ENCODE data around the gene ADCY3. TPM values are rescaled to one million over a fixed set of nuclear protein-coding genes. Genes with fewer than 3 reads are reported as not detected.

The ADCY3 gene
- total and polyA plus RNA-seq, 10 of the 15 experiments (the other 5 are each of a cell fraction or from before 2014, with no cell fraction given): 2.8 to 102 (median 50.4) TPM

- ChIA-PET POLR2A (no interaction called here), SMC1A (ENCODE audit: uncharacterized antibody, unreplicated experiment) (interaction anchor here (0.6 to 5.4 kb wide), 2 partner anchors 183 to 421 kb away, joined by 3 to 55 read pairs; no protein-coding TSS in a partner anchor), RAD21 (ENCODE audit: unreplicated experiment) (interaction anchor here (0.7 to 1.6 kb wide), 5 partner anchors 217 to 422 kb away, joined by 3 to 5 read pairs (median 4); no protein-coding TSS in a partner anchor), CTCF (interaction anchor here (0.8 to 7.7 kb wide), 4 partner anchors 216 to 421 kb away, joined by 3 to 124 read pairs (median 46); no protein-coding TSS in a partner anchor)
- Histone ChIP-seq H3K4me2 (ENCODE audit: control insufficient read depth, insufficient read depth) (no peak overlapping the region), H3K4me3 (no peak overlapping the region), H3K79me2 (ENCODE audit: control insufficient read depth, insufficient read depth, low read length) (no peaks in the 10 kb centered on the region), H3K4me1 (ENCODE audit: control insufficient read depth, insufficient read depth, low read length) (no peaks in the 10 kb centered on the region; the same call in 1 of the 2 replicates), H4K20me1 (ENCODE audit: control insufficient read depth, insufficient read depth) (no peaks in the 10 kb centered on the region; the same call in 1 of the 2 replicates), H3K36me3 (ENCODE audit: control insufficient read depth in 2 of 2, insufficient read depth in 2 of 2, low read length in 1 of 2) (peaks cover 0 to 2% of the 10 kb centered on the region in 2 experiments; a peak in 3 of 4 replicates), H3K27ac (ENCODE audit: control insufficient read depth, insufficient read depth) (no peak overlapping the region), H3K27me3 (replicated peaks in 1 of 2; ENCODE audit: control insufficient read depth in 2 of 2, insufficient read depth in 2 of 2, low read length in 1 of 2) (no peaks in the 10 kb centered on the region), H2AFZ (ENCODE audit: control insufficient read depth, low read depth, low read length) (no peak overlapping the region), H3K9me3 (replicated peaks; ENCODE audit: control insufficient read depth, insufficient read depth, low read length) (no peaks in the 10 kb centered on the region), H3K9ac (ENCODE audit: control insufficient read depth, insufficient read depth, low read length) (no peak overlapping the region)
- BruUV-seq (replicated peaks): no TSS peak
- DNase-seq (ENCODE audit: low read depth, low spot score) (no peak), ATAC-seq (no peak), FAIRE-seq (no peak)
- WGBS (ENCODE audit: insufficient coverage, insufficient replicate concordance, low lambda C conversion rate, missing lambda C conversion rate): 95% methylated on average over 12 of the region's 12 CpGs
- in situ Hi-C loops (cut with MboI): no loop called here
- intact Hi-C loops (cut with micrococcal nuclease; ENCODE audit: unreplicated experiment): no loop called here
- TF ChIP-seq POLR2A (IDR thresholded peaks at IDR 0.05; ENCODE audit: low read depth, low read length): peak; percentile 13; the same call in 1 of the 2 replicates
- TF ChIP-seq, protein P1, sequence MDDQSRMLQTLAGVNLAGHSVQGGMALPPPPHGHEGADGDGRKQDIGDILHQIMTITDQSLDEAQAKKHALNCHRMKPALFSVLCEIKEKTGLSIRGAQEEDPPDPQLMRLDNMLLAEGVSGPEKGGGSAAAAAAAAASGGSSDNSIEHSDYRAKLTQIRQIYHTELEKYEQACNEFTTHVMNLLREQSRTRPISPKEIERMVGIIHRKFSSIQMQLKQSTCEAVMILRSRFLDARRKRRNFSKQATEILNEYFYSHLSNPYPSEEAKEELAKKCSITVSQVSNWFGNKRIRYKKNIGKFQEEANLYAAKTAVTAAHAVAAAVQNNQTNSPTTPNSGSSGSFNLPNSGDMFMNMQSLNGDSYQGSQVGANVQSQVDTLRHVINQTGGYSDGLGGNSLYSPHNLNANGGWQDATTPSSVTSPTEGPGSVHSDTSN (IDR thresholded peaks at IDR 0.05; ENCODE audit: insufficient replicate concordance, low read depth, low read length): no peak
Measured at GRCh38 chr2:24830786-24831185, 89.3 kb downstream of the ADCY3 start.

DNA sequence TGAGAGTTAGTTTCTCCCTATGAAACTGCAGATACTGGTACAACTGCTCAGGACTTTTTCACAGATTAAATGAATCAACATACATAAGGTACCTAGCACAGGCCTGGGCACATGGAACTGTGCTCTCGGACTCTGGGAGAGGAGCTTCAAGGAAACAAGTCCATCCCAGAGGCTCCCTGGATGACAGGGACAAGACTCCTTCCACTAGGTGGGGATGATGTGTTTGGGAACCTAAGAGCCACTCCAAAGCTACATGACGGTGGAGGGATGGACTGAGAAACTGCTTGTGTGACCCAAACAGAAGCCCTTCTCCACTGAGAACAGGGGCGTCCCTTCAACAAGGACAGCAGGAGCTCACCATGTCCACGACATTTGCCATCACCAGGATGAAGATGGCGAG, 89.7 kb downstream of the ADCY3 start:
- ChIA-PET SMC1A (ENCODE audit: uncharacterized antibody, unreplicated experiment) (interaction anchor here (0.6 to 5.4 kb wide), 2 partner anchors 183 to 421 kb away, joined by 3 to 55 read pairs; no protein-coding TSS in a partner anchor), RAD21 (ENCODE audit: unreplicated experiment) (interaction anchor here (0.7 to 1.6 kb wide), 5 partner anchors 217 to 421 kb away, joined by 3 to 5 read pairs (median 4); no protein-coding TSS in a partner anchor), POLR2A (no interaction called here), CTCF (interaction anchor here (0.8 to 7.7 kb wide), 4 partner anchors 215 to 421 kb away, joined by 3 to 124 read pairs (median 46); no protein-coding TSS in a partner anchor)
- no peak for ATAC-seq
- BruUV-seq (replicated peaks): no TSS peak
- no peak overlapping the region for H3K9ac ChIP-seq (ENCODE audit: control insufficient read depth, insufficient read depth, low read length)
- no peaks in the 10 kb centered on the region for H3K9me3 ChIP-seq (replicated peaks; ENCODE audit: control insufficient read depth, insufficient read depth, low read length)
- no peaks in the 10 kb centered on the region; the same call in 1 of the 2 replicates for H3K4me1 ChIP-seq (ENCODE audit: control insufficient read depth, insufficient read depth, low read length)
- H3K36me3 ChIP-seq (ENCODE audit: control insufficient read depth in 2 of 2, insufficient read depth in 2 of 2, low read length in 1 of 2): peaks cover 0 to 4% of the 10 kb centered on the region in 2 experiments; a peak in 3 of 4 replicates
- intact Hi-C loops (cut with micrococcal nuclease; ENCODE audit: unreplicated experiment): no loop called here
- in situ Hi-C loops (cut with MboI): no loop called here
- no peaks in the 10 kb centered on the region for H3K79me2 ChIP-seq (ENCODE audit: control insufficient read depth, insufficient read depth, low read length)
- no peaks in the 10 kb centered on the region; the same call in 1 of the 2 replicates for H4K20me1 ChIP-seq (ENCODE audit: control insufficient read depth, insufficient read depth)
- DNase-seq (ENCODE audit: low read depth, low spot score): no peak
- no peaks in the 10 kb centered on the region for H3K27me3 ChIP-seq (replicated peaks in 1 of 2; ENCODE audit: control insufficient read depth in 2 of 2, insufficient read depth in 2 of 2, low read length in 1 of 2)
- H3K4me3 ChIP-seq: no peak overlapping the region
- TF ChIP-seq BCLAF1 (IDR thresholded peaks at IDR 0.05) (no peak), CREB1 (IDR thresholded peaks at IDR 0.05; ENCODE audit: low read depth) (no peak), MTA2 (IDR thresholded peaks at IDR 0.05; ENCODE audit: low read depth) (no peak), ZBED1 (IDR thresholded peaks at IDR 0.05; ENCODE audit: borderline replicate concordance) (no peak), HDAC6 (IDR thresholded peaks at IDR 0.05; ENCODE audit: unreplicated experiment) (no peak), SREBF2 (IDR thresholded peaks at IDR 0.05; ENCODE audit: low read length) (no peak), JUNB (IDR thresholded peaks at IDR 0.05) (no peak), ZNF622 (IDR thresholded peaks at IDR 0.05) (no peak)
- WGBS (ENCODE audit: insufficient coverage, insufficient replicate concordance, low lambda C conversion rate, missing lambda C conversion rate): 99% methylated on average over 5 of the region's 5 CpGs
- no peak for FAIRE-seq
- H3K4me2 ChIP-seq (ENCODE audit: control insufficient read depth, insufficient read depth): no peak overlapping the region
- no peak overlapping the region for H3K27ac ChIP-seq (ENCODE audit: control insufficient read depth, insufficient read depth)
- no peak overlapping the region for H2AFZ ChIP-seq (ENCODE audit: control insufficient read depth, low read depth, low read length)
